Renal cortex interstitium (tissue), 11 donors: Measurements from ENCODE around the gene OR11A1. TPM values are rescaled to one million over a fixed set of nuclear protein-coding genes. Genes with fewer than 3 reads are reported as not detected.

Experiments used
- DNase-seq, 11 donors: peaks; one replicate each; pipeline ENCODE4 v3.0.0-alpha.2; 2013; ENCODE audit warnings: low read depth in 9 of 11, low spot score in 4 of 11; ENCODE audit errors: extremely low read depth in 1 of 11
- polyA plus RNA-seq, 3 donors: library from polyadenylated mRNA; unstranded; fragments of 120-200 nt; gene quantifications; one replicate each; pipeline ENCODE4 v1.2.1, GENCODE V29; 2013; ENCODE audit not compliant: insufficient read length in 3 of 3

The OR11A1 gene
- polyA plus RNA-seq, 3 donors, result not detected

DNA sequence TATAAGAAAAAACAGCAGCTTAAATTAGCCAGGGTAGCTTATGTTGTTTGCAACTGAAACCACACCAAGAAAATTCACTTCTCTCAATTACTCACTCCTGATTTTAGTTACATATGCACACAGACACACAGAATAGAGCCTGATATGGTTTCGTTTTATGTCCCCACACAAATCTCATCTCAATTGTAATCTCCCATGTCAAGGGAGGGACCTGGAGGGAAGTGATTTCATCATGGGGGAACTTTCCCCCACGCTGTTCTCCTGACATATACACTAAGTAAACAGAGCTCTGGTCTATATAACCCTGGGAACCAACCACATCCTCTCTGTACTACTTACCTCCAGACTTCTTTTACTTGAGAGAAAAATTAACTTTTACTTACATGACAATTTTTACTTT lies 32.3 kb downstream of the OR11A1 start:
- DNase-seq, result no peak

GRCh38 chr6:29424168-29424567 lies 32.7 kb downstream of the OR11A1 start:
- DNase-seq, result no peak

GRCh38 chr6:29419516-29419915 lies 37.4 kb downstream of the OR11A1 start:
- DNase-seq, result no peak

GRCh38 chr6:29414588-29414987 lies 42.3 kb downstream of the OR11A1 start, which contains the start of gene OR12D1:
OR12D1 (plus strand) TSS chr6:29414928.
- DNase-seq, result peak in 1 of 11 donors; percentile 0

GRCh38 chr6:29403801-29404200 lies 53.1 kb downstream of the OR11A1 start:
- DNase-seq, result no peak

DNA sequence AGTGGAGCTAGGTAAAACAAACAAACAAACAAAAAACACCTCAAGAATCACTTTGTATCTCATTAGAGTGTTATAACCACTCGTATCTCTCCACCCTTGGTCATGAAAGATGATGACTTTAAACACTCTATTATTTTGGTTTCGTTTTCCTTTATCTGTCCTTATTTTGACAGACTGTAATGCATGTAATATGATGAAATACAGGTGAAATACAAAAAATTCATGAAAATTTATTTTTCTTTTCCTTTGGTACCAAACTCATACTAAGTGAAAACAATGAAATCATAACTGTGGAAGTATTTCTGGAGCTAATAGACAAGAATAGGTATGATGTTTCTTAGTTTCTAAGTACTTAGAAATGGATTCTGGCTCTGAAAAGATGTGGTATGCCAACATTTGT lies 57.3 kb downstream of the OR11A1 start:
- DNase-seq, result no peak

DNA sequence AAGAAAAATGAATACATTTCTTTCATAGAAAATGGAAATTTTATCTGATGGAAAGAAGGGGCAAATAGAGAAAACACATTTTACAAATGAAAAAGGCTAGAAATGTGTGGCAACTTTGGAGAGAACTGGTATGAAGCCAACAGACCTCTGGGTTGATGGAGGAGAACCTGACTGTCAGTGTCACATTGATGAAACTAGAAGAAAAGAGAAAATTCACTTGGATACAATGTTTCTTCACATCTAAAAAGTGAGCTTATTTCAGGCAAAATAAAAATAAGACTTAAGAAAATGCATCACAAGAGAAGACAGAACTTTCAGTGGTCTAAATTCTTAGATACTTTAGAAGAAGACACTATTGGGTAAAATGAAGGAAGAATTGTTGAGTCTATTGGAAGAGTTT lies 61.5 kb downstream of the OR11A1 start, which contains the start of gene OR12D2:
OR12D2 (plus strand) TSS at position 301 of the 400 bp plus-strand sequence. CDS start 1,069 bp downstream, outside the sequence.
- DNase-seq, result no peak

GRCh38 chr6:29388533-29388932 lies 68.3 kb downstream of the OR11A1 start:
- DNase-seq, result no peak

DNA sequence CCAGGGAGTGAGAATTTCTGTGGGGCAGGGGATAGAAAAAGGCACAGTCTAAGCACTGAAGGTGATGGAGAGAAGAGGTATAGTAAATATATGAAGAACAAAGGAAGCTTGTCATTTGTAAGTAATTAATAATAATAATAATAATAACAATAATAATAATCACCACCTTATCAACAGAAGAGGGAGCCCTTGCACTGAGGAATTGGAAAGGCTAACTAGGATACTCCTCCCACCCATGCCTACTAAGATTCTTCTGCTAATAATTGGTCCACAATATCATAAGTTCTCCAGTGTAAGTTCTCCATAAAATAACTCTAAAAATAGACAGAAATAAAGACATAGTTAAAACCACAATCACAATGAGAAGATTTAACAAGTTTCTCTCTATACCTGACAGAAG lies 80.9 kb downstream of the OR11A1 start:
- DNase-seq, result no peak

Other genes starting within 250 kb of the OR11A1 start
- gene OR14J1, start 155.4 kb downstream of the OR11A1 start, polyA plus RNA-seq, result under 1 TPM; 0.06 to 0.12 (median 0.11) TPM
- gene OR5V1, start 88.2 kb downstream of the OR11A1 start, polyA plus RNA-seq, result not detected
- gene OR12D3, start 81.8 kb downstream of the OR11A1 start, polyA plus RNA-seq, result not detected
- gene OR12D2, start 61.4 kb downstream of the OR11A1 start, polyA plus RNA-seq, result not detected
- not detected for gene OR12D1, start 42.1 kb downstream of the OR11A1 start, polyA plus RNA-seq
- gene OR10C1, start 17.8 kb downstream of the OR11A1 start, polyA plus RNA-seq, result not detected
- not detected for gene OR2H1, start 84 bp upstream of the OR11A1 start, polyA plus RNA-seq
- gene MAS1L, start 30.9 kb upstream of the OR11A1 start, polyA plus RNA-seq, result not detected
- gene UBD, start 102.7 kb upstream of the OR11A1 start, polyA plus RNA-seq, result 1 to 10 TPM in 1 of 3 donors, under 1 TPM in 2; 0.52 to 1.3 (median 0.90) TPM
- under 1 TPM; 0.11 to 0.13 (median 0.11) TPM for gene OR2H2, start 128.1 kb upstream of the OR11A1 start, polyA plus RNA-seq
- 100 to 1,000 TPM in 1 of 3 donors, 10 to 100 TPM in 2; 66.8 to 109 (median 70.0) TPM for gene GABBR1, start 176.1 kb upstream of the OR11A1 start, polyA plus RNA-seq
- gene MOG, start 200.0 kb upstream of the OR11A1 start, polyA plus RNA-seq, result under 1 TPM in 1 of 3 donors, not detected in 2; 0.20 TPM
- under 1 TPM in 2 of 3 donors, not detected in 1; 0.22 to 0.28 TPM for gene ZFP57, start 224.1 kb upstream of the OR11A1 start, polyA plus RNA-seq